ENCODE results near the gene SALL3. TPM values are rescaled to one million over a fixed set of nuclear protein-coding genes. Genes with fewer than 3 reads are reported as not detected.

SALL3 gene
- not detected in 2 replicates for total RNA-seq

GRCh38 chr18:78979730-78980278 lies at the start of gene SALL3:
TSS of gene SALL3 (plus strand) at chr18:78979818. CDS start at chr18:78980275, 457 bp downstream.

Other genes with a start within 250 kb of the SALL3 start
- 26.2 and 27.1 TPM in 2 replicates for gene ATP9B, start 89.6 kb downstream of the SALL3 start, total RNA-seq